BLaER1 (cell line): ENCODE results near the gene HSDL1.
A peak's percentile ranks its signal among the peaks of the same experiment; 100 is the strongest.

ENCODE experiments used
- H3K27ac ChIP-seq: shearing (Covaris generic); formaldehyde crosslinking; 2 replicates; pipeline ENCODE4 v1.8.1; 2022
- H3K27me3 ChIP-seq: shearing (Covaris generic); formaldehyde crosslinking; 2 replicates; pipeline ENCODE4 v1.8.1; 2022
- H3K36me3 ChIP-seq: shearing (Covaris generic); formaldehyde crosslinking; 2 replicates; pipeline ENCODE4 v1.8.1; 2022
- H3K4me1 ChIP-seq: shearing (Covaris generic); formaldehyde crosslinking; 2 replicates; pipeline ENCODE4 v1.8.1; 2022
- H3K4me2 ChIP-seq: shearing (Covaris generic); formaldehyde crosslinking; 2 replicates; pipeline ENCODE4 v1.8.1; 2022
- H3K4me3 ChIP-seq: shearing (Covaris generic); formaldehyde crosslinking; 2 replicates; pipeline ENCODE4 v1.8.1; 2022
- H3K9ac ChIP-seq: shearing (Covaris generic); formaldehyde crosslinking; 2 replicates; pipeline ENCODE4 v1.8.1; 2022
- H3K9me3 ChIP-seq: shearing (Covaris generic); formaldehyde crosslinking; 2 replicates; pipeline ENCODE4 v1.8.1; 2022
- H4K20me1 ChIP-seq: shearing (Covaris generic); formaldehyde crosslinking; 2 replicates; pipeline ENCODE4 v1.8.1; 2022
- Cebpa-rat ChIP-seq: shearing (Covaris generic); IDR thresholded peaks from 2 replicates; pipeline ENCODE4 v1.8.1; 2022

Gene HSDL1

GRCh38 chr16:84096447-84097005 lies 48.5 kb downstream of the HSDL1 start:
- Histone ChIP-seq H3K4me1 (peaks cover 23% of the 10 kb centered on the region), H3K4me3 (no peak overlapping the region), H3K4me2 (no peak overlapping the region), H4K20me1 (peaks cover 100% of the 10 kb centered on the region), H3K36me3 (peaks cover 96% of the 10 kb centered on the region), H3K9ac (no peak overlapping the region), H3K9me3 (no peaks in the 10 kb centered on the region), H3K27me3 (no peaks in the 10 kb centered on the region), H3K27ac (no peak overlapping the region)
- TF ChIP-seq Cebpa-rat: no peak

GRCh38 chr16:84095466-84095865 lies 49.5 kb downstream of the HSDL1 start:
- no peak for TF ChIP-seq Cebpa-rat
- Histone ChIP-seq H3K27me3 (no peaks in the 10 kb centered on the region), H3K4me2 (no peak overlapping the region), H3K4me1 (peaks cover 24% of the 10 kb centered on the region), H3K9me3 (no peaks in the 10 kb centered on the region), H3K4me3 (no peak overlapping the region), H4K20me1 (peaks cover 100% of the 10 kb centered on the region), H3K36me3 (peaks cover 95% of the 10 kb centered on the region), H3K27ac (no peak overlapping the region), H3K9ac (no peak overlapping the region)

- no peak overlapping the region for H3K9ac ChIP-seq
- H3K36me3 ChIP-seq: peaks cover 90% of the 10 kb centered on the region
- H3K9me3 ChIP-seq: no peaks in the 10 kb centered on the region
- H3K27ac ChIP-seq: no peak overlapping the region
- peaks cover 100% of the 10 kb centered on the region for H4K20me1 ChIP-seq
- H3K4me2 ChIP-seq: no peak overlapping the region
- H3K27me3 ChIP-seq: no peaks in the 10 kb centered on the region
- peaks cover 31% of the 10 kb centered on the region for H3K4me1 ChIP-seq
- no peak for TF ChIP-seq Cebpa-rat
- no peak overlapping the region for H3K4me3 ChIP-seq
Measured at GRCh38 chr16:84093879-84094270, 51.1 kb downstream of the HSDL1 start.

- H3K36me3 ChIP-seq: peaks cover 84% of the 10 kb centered on the region
- no peak overlapping the region for H3K9ac ChIP-seq
- H3K4me3 ChIP-seq: no peak overlapping the region
- peaks cover 34% of the 10 kb centered on the region for H3K4me1 ChIP-seq
- no peaks in the 10 kb centered on the region for H3K9me3 ChIP-seq
- no peak for TF ChIP-seq Cebpa-rat
- no peak overlapping the region for H3K4me2 ChIP-seq
- H4K20me1 ChIP-seq: peaks cover 100% of the 10 kb centered on the region
- H3K27me3 ChIP-seq: no peaks in the 10 kb centered on the region
- no peak overlapping the region for H3K27ac ChIP-seq
Measured at GRCh38 chr16:84093120-84093878, 51.7 kb downstream of the HSDL1 start.

- Histone ChIP-seq H3K9ac (no peak overlapping the region), H3K4me2 (no peak overlapping the region), H3K36me3 (peaks cover 76% of the 10 kb centered on the region), H3K4me3 (no peak overlapping the region), H3K9me3 (no peaks in the 10 kb centered on the region), H3K4me1 (peaks cover 50% of the 10 kb centered on the region), H3K27me3 (no peaks in the 10 kb centered on the region), H4K20me1 (peaks cover 100% of the 10 kb centered on the region), H3K27ac (no peak overlapping the region)
- no peak for TF ChIP-seq Cebpa-rat
Measured at GRCh38 chr16:84091460-84091859, 53.5 kb downstream of the HSDL1 start.

- Histone ChIP-seq H3K9me3 (no peaks in the 10 kb centered on the region), H3K4me2 (peak overlapping the region; percentile 90), H3K4me3 (no peak overlapping the region), H4K20me1 (peaks cover 93% of the 10 kb centered on the region), H3K9ac (no peak overlapping the region), H3K27ac (no peak overlapping the region), H3K4me1 (peaks cover 63% of the 10 kb centered on the region), H3K36me3 (peaks cover 69% of the 10 kb centered on the region), H3K27me3 (no peaks in the 10 kb centered on the region)
- TF ChIP-seq Cebpa-rat: no peak
Measured at GRCh38 chr16:84090211-84090610, 54.8 kb downstream of the HSDL1 start.

- Histone ChIP-seq H3K9ac (no peak overlapping the region), H3K4me1 (peaks cover 76% of the 10 kb centered on the region), H3K36me3 (peaks cover 67% of the 10 kb centered on the region)
Measured at GRCh38 chr16:84088695-84089395, 56.1 kb downstream of the HSDL1 start.

GRCh38 chr16:84087466-84088151 lies 57.4 kb downstream of the HSDL1 start:
- no peak for TF ChIP-seq Cebpa-rat
- Histone ChIP-seq H3K4me1 (peaks cover 84% of the 10 kb centered on the region), H3K4me2 (peak overlapping the region; percentile 90), H3K36me3 (peaks cover 64% of the 10 kb centered on the region), H3K9me3 (no peaks in the 10 kb centered on the region), H3K27ac (no peak overlapping the region), H3K4me3 (no peak overlapping the region), H3K9ac (0 out of 2 replicates have a peak overlapping the region, but pooled peaks have one; percentile 23), H3K27me3 (no peaks in the 10 kb centered on the region), H4K20me1 (peaks cover 75% of the 10 kb centered on the region)

More at GRCh38 chr16:84088695-84089395, 56.1 kb downstream of the HSDL1 start:
- Histone ChIP-seq H3K4me3 (no peak overlapping the region), H3K9me3 (no peaks in the 10 kb centered on the region), H3K27me3 (no peaks in the 10 kb centered on the region), H3K27ac (no peak overlapping the region), H3K4me2 (peak overlapping the region; percentile 90), H4K20me1 (peaks cover 88% of the 10 kb centered on the region)
- TF ChIP-seq Cebpa-rat: no peak

- no peak for TF ChIP-seq Cebpa-rat
- Histone ChIP-seq H3K4me1 (peaks cover 85% of the 10 kb centered on the region), H3K36me3 (peaks cover 64% of the 10 kb centered on the region), H4K20me1 (peaks cover 72% of the 10 kb centered on the region), H3K9ac (no peak overlapping the region), H3K4me3 (peak overlapping the region; percentile 49; the same call in 1 of the 2 replicates), H3K27me3 (no peaks in the 10 kb centered on the region), H3K4me2 (peak overlapping the region; percentile 90), H3K9me3 (no peaks in the 10 kb centered on the region), H3K27ac (no peak overlapping the region)
Measured at GRCh38 chr16:84087001-84087400, 58.0 kb downstream of the HSDL1 start.
